Suprapubic skin (tissue), 4 donors: ENCODE data around the gene PRPSAP1.

ENCODE experiments used
- EP300 ChIP-seq: sonication (generic); formaldehyde crosslinking; IDR thresholded peaks from one replicate; pipeline ENCODE4 v1.6.1; 2017; ENCODE audit warnings: antibody characterized with exemption
- POLR2A ChIP-seq, 2 donors: fragments of 450-650 bp; IDR thresholded peaks; one replicate each; pipeline ENCODE4 v1.6.1; 2017; ENCODE audit warnings: antibody characterized with exemption in 2 of 2, mild to moderate bottlenecking in 2 of 2, moderate library complexity in 2 of 2
- POLR2AphosphoS5 ChIP-seq, 3 donors: sonication (generic); formaldehyde crosslinking; IDR thresholded peaks; one replicate each; pipeline ENCODE4 v1.6.1; 2017; ENCODE audit warnings: antibody characterized with exemption in 3 of 3
- TF ChIP-seq, protein P1 (sequence below), 2 donors: fragments of 200-600 bp in 1 of 2; fragments of 450-650 bp in 1 of 2; sonication (generic) in 1 of 2; IDR thresholded peaks; one replicate each; pipeline ENCODE4 v1.5.1; 2016 to 2019; ENCODE audit warnings: antibody characterized with exemption in 2 of 2, mild to moderate bottlenecking in 1 of 2, moderate library complexity in 1 of 2

DNA sequence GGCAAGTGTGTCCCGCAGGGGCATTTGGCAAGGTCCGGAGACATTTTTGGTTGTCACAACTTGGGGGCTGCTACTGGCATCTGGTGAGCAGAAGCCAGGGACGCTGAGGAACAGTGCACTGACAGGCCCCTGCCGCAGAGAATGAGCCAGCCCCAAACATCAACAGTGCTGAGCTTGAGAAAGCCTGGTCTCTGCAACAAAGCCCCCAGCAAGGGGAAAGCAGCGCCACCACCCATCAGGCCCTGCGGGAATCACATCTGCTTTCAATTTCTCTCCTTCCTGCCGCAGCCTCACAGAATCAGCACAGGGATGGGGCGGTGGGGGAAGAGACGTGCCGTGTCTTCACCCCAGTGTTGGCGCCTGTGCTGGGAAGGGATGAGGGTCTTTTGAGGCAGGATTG, 14.8 kb upstream of the PRPSAP1 start:
- TF ChIP-seq, protein P1, sequence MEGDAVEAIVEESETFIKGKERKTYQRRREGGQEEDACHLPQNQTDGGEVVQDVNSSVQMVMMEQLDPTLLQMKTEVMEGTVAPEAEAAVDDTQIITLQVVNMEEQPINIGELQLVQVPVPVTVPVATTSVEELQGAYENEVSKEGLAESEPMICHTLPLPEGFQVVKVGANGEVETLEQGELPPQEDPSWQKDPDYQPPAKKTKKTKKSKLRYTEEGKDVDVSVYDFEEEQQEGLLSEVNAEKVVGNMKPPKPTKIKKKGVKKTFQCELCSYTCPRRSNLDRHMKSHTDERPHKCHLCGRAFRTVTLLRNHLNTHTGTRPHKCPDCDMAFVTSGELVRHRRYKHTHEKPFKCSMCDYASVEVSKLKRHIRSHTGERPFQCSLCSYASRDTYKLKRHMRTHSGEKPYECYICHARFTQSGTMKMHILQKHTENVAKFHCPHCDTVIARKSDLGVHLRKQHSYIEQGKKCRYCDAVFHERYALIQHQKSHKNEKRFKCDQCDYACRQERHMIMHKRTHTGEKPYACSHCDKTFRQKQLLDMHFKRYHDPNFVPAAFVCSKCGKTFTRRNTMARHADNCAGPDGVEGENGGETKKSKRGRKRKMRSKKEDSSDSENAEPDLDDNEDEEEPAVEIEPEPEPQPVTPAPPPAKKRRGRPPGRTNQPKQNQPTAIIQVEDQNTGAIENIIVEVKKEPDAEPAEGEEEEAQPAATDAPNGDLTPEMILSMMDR (IDR thresholded peaks at IDR 0.05), result no peak
- no peak for TF ChIP-seq POLR2AphosphoS5 (IDR thresholded peaks at IDR 0.05)
- no peak for TF ChIP-seq EP300
- TF ChIP-seq POLR2A (IDR thresholded peaks at IDR 0.05), result no peak
